Measurements from ENCODE around the gene ZNF701.

GRCh38 chr19:52613299-52613906 is 43.3 kb downstream of the ZNF701 start:
- TF ChIP-seq TAF1 (IDR thresholded peaks at IDR 0.05; ENCODE audit: borderline replicate concordance, low read depth, low read length) = no peak
- TF ChIP-seq POLR2AphosphoS5 (IDR thresholded peaks at IDR 0.05; ENCODE audit: low read depth, low read length) = no peak

Measured in GM12892 (cell line).